H1 (cell line): ENCODE measurements around the gene ST8SIA5. TPM values are rescaled to one million over a fixed set of nuclear protein-coding genes. Genes with fewer than 3 reads are reported as not detected.

Experiments
- EGR1 ChIP-seq: IDR thresholded peaks from 2 replicates; pipeline ENCODE4 v1.6.1; 2011; ENCODE audit warnings: low read depth, low read length, borderline replicate concordance
- KDM4A ChIP-seq: IDR thresholded peaks from one replicate; pipeline ENCODE4 v1.7.1; 2012; ENCODE audit warnings: low read depth, mild to moderate bottlenecking, moderate library complexity, low read length, inconsistent platforms; ENCODE audit not compliant: severe bottlenecking
- TEAD4 ChIP-seq: IDR thresholded peaks from 2 replicates; pipeline ENCODE4 v1.6.1; 2012; ENCODE audit warnings: low read depth, low read length, inconsistent platforms, mixed read lengths
- polyA plus RNA-seq, 7 experiments: library from polyadenylated mRNA; depleted of rRNA in 3 of 7; stranded (reverse) in 5 of 7; unstranded in 2 of 7; fragments of >200 nt in 5 of 7; fragments of 200-250 nt in 2 of 7; gene quantifications; 1 replicate in 5 of 7; 2 replicates in 1 of 7; 4 replicates in 1 of 7; pipeline versions ENCODE4 v1.2.1 to v1.2.3, GENCODE V29; 2011 to 2013; ENCODE audit warnings: missing spikeins in 2 of 7, mixed read lengths in 2 of 7
- total RNA-seq: library from RNA; stranded (reverse); fragmentation: NEBNext Ultra II Directional; extraction: Animal tissue kit (Norgen Biotek cat#: 25700); gene quantifications from 2 replicates; pipeline ENCODE4 v1.2.1, GENCODE V29; 2021

The ST8SIA5 gene
- total and polyA plus RNA-seq, 2 of the 8 experiments (the other 6 are each of a cell fraction or from before 2014, with no cell fraction given), result 2.4 to 6.3 TPM

- TF ChIP-seq TEAD4 (no peak), EGR1 (no peak), KDM4A (no peak)
- TF ChIP-seq, all 59 proteins: peak for 0
Measured at GRCh38 chr18:46716336-46716735, 40.5 kb downstream of the ST8SIA5 start (continued).
